Aorta (tissue), 5 donors: Measurements from ENCODE around the gene CLDN25. TPM values are rescaled to one million over a fixed set of nuclear protein-coding genes. Genes with fewer than 3 reads are reported as not detected.
"Not testable (repeated sequence)": the region's sequence is repeated elsewhere in the genome, so short reads cannot be mapped to it uniquely, and the experiment has no call there.

Experiments
- ATAC-seq: fragments of 200-7000 bp; cut with Tn5 transposase; one replicate; pipeline ENCODE4 v1.9.1; 2022; ENCODE audit warnings: moderate library complexity; ENCODE audit not compliant: low FRiP score
- DNase-seq, 2 donors: peaks; one replicate each; pipeline ENCODE4 v3.0.0-alpha.2; 2020
- H3K27ac ChIP-seq, 2 donors: one replicate each; pipeline ENCODE4 v1.5.1; 2013; ENCODE audit warnings: low read length in 2 of 2, mild to moderate bottlenecking in 2 of 2, moderate library complexity in 2 of 2, control low read depth in 1 of 2, inconsistent platforms in 1 of 2, low read depth in 1 of 2
- H3K27me3 ChIP-seq, 2 donors: one replicate each; pipeline ENCODE4 v1.6.1; 2013; ENCODE audit warnings: control low read depth in 1 of 2, low read length in 1 of 2, mild to moderate bottlenecking in 1 of 2, moderate library complexity in 1 of 2; ENCODE audit not compliant: insufficient read depth in 2 of 2, control insufficient read depth in 1 of 2
- H3K36me3 ChIP-seq, 2 donors: one replicate each; pipeline ENCODE4 v1.6.1; 2013; ENCODE audit warnings: control low read depth in 1 of 2, low read length in 1 of 2, mild to moderate bottlenecking in 1 of 2; ENCODE audit not compliant: insufficient read depth in 2 of 2, control insufficient read depth in 1 of 2
- H3K4me1 ChIP-seq, 2 donors: one replicate each; pipeline ENCODE4 v1.6.1; 2013; ENCODE audit warnings: low read length in 2 of 2, control low read depth in 1 of 2, mild to moderate bottlenecking in 1 of 2, moderate library complexity in 1 of 2; ENCODE audit not compliant: insufficient read depth in 2 of 2, control insufficient read depth in 1 of 2
- H3K4me3 ChIP-seq, 2 donors: one replicate each; pipeline ENCODE4 v1.5.1; 2013; ENCODE audit warnings: low read length in 2 of 2, control low read depth in 1 of 2, mild to moderate bottlenecking in 1 of 2
- H3K9me3 ChIP-seq: one replicate; pipeline ENCODE4 v1.6.1; 2013; ENCODE audit warnings: mild to moderate bottlenecking, low read length; ENCODE audit not compliant: control insufficient read depth
- WGBS, 2 donors: extraction: QIAGEN DNeasy Blood & Tissue Kit; methylation state at CpG; one replicate each; pipeline ENCODE4 v1.1.7; 2013; 5-methylcytosine and 5-hydroxymethylcytosine counted together
- intact Hi-C, 2 donors: fragments of 100-400 bp; cut with DNase I; formaldehyde crosslinking; loops; one replicate each; pipeline versions ENCODE4 v1.14.2 to v1.15.0; 2022
- long read RNA-seq, 2 donors: library from polyadenylated mRNA; unstranded; transcript quantifications; one replicate each; pipeline ENCODE4 v2.0.0, GENCODE V29; 2020 to 2021
- polyA plus RNA-seq, 2 donors: library from polyadenylated mRNA; stranded (reverse); fragments of 200-250 nt; gene quantifications; one replicate each; pipeline ENCODE4 v1.2.3, GENCODE V29; 2013
- total RNA-seq, 2 donors: library from RNA; stranded (reverse); fragmentation: NEBNext Ultra II Directional; extraction: Animal tissue kit (Norgen Biotek cat#: 25700); gene quantifications; one replicate each; pipeline ENCODE4 v1.2.1, GENCODE V29; 2021
- donor health status: healthy with polysubstance abuse.
- donor health status: Bipolar disorder and iron deficiency.
- donor health status: DM: no; HTN: no; CAD: no.
- donor health status: DM: no; HTN: no; CAD: no.
- donor health status: DM: yes; HTN: yes; CAD: no.

The CLDN25 gene
- total RNA-seq: not detected
- polyA plus RNA-seq: not detected
- long read RNA-seq, donor 1: 0 reads
- long read RNA-seq, donor 2: 0 reads

GRCh38 chr11:113779496-113779895 lies at the start of gene CLDN25:
TSS of gene CLDN25 (plus strand) at chr11:113779796. CDS start at chr11:113779796, 0 bp downstream.
- no peaks in the 10 kb centered on the region for H3K27me3 ChIP-seq
- intact Hi-C loops: no loop called here
- H3K9me3 ChIP-seq: no peaks in the 10 kb centered on the region
- no peak within 1 kb of the TSS for H3K4me3 ChIP-seq
- H3K27ac ChIP-seq: no peak within 1 kb of the TSS
- ATAC-seq (no peak), DNase-seq (no peak)
- no peaks in the 10 kb centered on the region for H3K4me1 ChIP-seq
- WGBS, 2 donors: 76 to 79% methylated on average over 4 of the region's 4 CpGs
- H3K36me3 ChIP-seq: no peaks in the 10 kb centered on the region

- H3K4me1 ChIP-seq: peaks cover 0 to 2% of the 10 kb centered on the region in 2 donors
- no peaks in the 10 kb centered on the region for H3K9me3 ChIP-seq
- DNase-seq: no peak
- no peak for ATAC-seq
- 31 to 33% methylated on average over 4 of the region's 4 CpGs for WGBS, 2 donors
- peaks cover 2 to 6% of the 10 kb centered on the region in 2 donors for H3K36me3 ChIP-seq
- no peaks in the 10 kb centered on the region for H3K27me3 ChIP-seq
- no peak overlapping the region for H3K4me3 ChIP-seq
- intact Hi-C loops: loop anchor here (1.0 to 5.0 kb wide), 3 partner anchors 204 to 426 kb away; no protein-coding TSS in a partner anchor
- no peak overlapping the region for H3K27ac ChIP-seq
Measured at GRCh38 chr11:113730887-113731726, 48.5 kb upstream of the CLDN25 start.

- WGBS, 2 donors: 88 to 94% methylated on average over 4 to 5 of the region's 5 CpGs
- H3K27me3 ChIP-seq: no peaks in the 10 kb centered on the region
- no peak overlapping the region for H3K4me3 ChIP-seq
- DNase-seq (no peak), ATAC-seq (no peak)
- peaks cover 0 to 2% of the 10 kb centered on the region in 2 donors for H3K4me1 ChIP-seq
- H3K27ac ChIP-seq: no peak overlapping the region
- intact Hi-C loops: loop anchor here in 1 of 2 donors (5.0 kb wide), 1 partner anchor 205 kb away; no protein-coding TSS in a partner anchor
- H3K9me3 ChIP-seq: no peaks in the 10 kb centered on the region
- H3K36me3 ChIP-seq: peaks cover 3 to 6% of the 10 kb centered on the region in 2 donors
Measured at GRCh38 chr11:113732092-113732491, 47.5 kb upstream of the CLDN25 start.

GRCh38 chr11:113736323-113736722 lies 43.3 kb upstream of the CLDN25 start:
- Histone ChIP-seq H3K36me3 (peaks cover 3 to 9% of the 10 kb centered on the region in 2 donors), H3K9me3 (no peaks in the 10 kb centered on the region), H3K27me3 (no peaks in the 10 kb centered on the region), H3K4me3 (no peak overlapping the region), H3K27ac (no peak overlapping the region), H3K4me1 (no peaks in the 10 kb centered on the region)
- intact Hi-C loops: no loop called here
- WGBS, 2 donors: 97% methylated on average over 1 of the region's 1 CpG
- no peak for DNase-seq
- no peak for ATAC-seq

DNA sequence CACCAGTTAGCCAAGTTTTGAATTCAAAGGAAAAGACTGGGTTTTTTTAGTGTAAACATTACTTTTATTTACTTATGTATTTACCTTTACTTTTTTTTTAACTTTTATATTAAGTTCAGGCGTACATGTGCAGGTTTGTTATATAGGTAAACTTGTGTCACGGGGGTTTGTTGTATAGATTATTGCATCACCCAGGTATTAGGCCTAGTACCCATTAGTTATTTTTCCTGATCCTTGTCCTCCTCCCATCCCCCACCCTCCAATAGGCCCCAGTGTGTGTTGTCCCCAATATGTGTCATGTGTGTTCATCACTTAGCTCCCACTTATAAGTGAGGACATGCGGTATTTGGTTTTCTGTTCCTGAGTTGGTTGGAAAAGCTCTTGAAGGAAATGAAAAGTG lies 26.7 kb upstream of the CLDN25 start:
- ATAC-seq (no peak), DNase-seq (no peak)
- no peak overlapping the region for H3K27ac ChIP-seq
- H3K36me3 ChIP-seq: peaks cover 3 to 4% of the 10 kb centered on the region in 2 donors
- H3K4me1 ChIP-seq: no peaks in the 10 kb centered on the region
- WGBS, 2 donors: 95 to 99% methylated on average over 3 of the region's 3 CpGs
- intact Hi-C loops: no loop called here
- no peaks in the 10 kb centered on the region for H3K27me3 ChIP-seq
- H3K9me3 ChIP-seq: no peaks in the 10 kb centered on the region
- H3K4me3 ChIP-seq: no peak overlapping the region

DNA sequence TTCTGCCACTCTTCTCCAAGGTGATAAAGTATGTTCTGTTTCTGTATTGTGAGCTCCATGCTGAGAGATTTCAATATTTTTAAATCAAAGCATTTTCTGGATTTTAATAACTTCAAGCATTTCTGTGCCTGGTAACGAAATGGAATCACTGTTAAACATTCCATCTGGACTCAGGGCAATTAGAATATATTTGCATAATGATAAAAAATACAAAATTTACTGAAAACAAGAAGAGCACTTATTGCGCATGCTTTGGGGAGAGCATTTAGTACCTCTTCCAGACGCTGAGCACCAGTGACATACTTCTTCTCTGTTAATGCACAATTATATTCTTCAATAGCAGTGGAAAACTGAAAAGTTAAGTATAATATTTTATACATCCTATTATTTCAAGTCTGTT lies 19.4 kb upstream of the CLDN25 start:
- ATAC-seq (no peak), DNase-seq (no peak)
- WGBS, 2 donors: 91 to 93% methylated on average over 3 of the region's 3 CpGs
- Histone ChIP-seq H3K27me3 (no peaks in the 10 kb centered on the region), H3K4me1 (no peaks in the 10 kb centered on the region), H3K9me3 (no peaks in the 10 kb centered on the region), H3K27ac (no peak overlapping the region), H3K36me3 (peaks cover 5 to 11% of the 10 kb centered on the region in 2 donors), H3K4me3 (no peak overlapping the region)
- intact Hi-C loops: no loop called here

GRCh38 chr11:113763040-113763439 lies 16.6 kb upstream of the CLDN25 start:
- ATAC-seq, H3K4me1 ChIP-seq, DNase-seq, H3K27me3 ChIP-seq, H3K4me3 ChIP-seq, H3K27ac ChIP-seq, H3K36me3 ChIP-seq, intact Hi-C loops, H3K9me3 ChIP-seq: not testable (repeated sequence)
- WGBS, 2 donors: 92 to 99% methylated on average over 2 of the region's 2 CpGs

DNA sequence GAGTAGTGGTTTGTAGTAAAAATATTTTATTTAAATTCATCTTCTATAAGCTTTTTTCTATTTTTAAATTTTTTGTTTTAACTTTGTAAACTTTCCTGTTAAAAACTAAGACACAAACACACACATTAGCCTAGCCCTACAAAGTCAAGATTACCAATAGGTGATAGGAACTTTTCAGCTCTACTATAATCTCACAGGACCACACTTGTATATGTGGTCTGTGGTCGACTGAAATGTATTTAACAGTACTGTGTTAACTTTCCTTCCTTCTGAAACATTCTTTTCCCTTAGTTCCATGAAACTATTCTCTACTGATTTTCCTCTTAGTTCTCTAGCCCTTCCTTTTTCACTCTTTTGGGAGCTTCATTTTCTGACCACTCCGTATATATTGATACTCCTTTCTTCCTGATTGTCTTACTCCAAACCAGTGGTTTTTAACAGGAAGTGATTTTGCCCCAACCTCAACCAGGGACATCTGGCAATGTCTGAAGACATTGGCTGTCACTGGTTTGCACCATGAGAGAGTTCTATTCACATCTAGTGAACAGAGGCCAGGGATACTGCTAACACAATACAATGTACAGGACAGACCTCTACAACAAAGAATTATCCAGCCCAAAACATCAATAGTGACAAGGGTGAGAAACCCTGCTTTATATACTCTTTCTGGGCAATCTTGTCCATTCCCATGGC lies 14.9 kb upstream of the CLDN25 start:
- ATAC-seq (no peak), DNase-seq (no peak)
- H3K4me1 ChIP-seq: no peaks in the 10 kb centered on the region
- H3K27ac ChIP-seq: no peak overlapping the region
- peaks cover 1 to 3% of the 10 kb centered on the region in 2 donors for H3K36me3 ChIP-seq
- no peak overlapping the region for H3K4me3 ChIP-seq
- no peaks in the 10 kb centered on the region for H3K9me3 ChIP-seq
- intact Hi-C loops: no loop called here
- 89 to 93% methylated on average over 2 of the region's 2 CpGs for whole genome bisulfite sequencing, 2 donors
- no peaks in the 10 kb centered on the region for H3K27me3 ChIP-seq
